A549 (cell line): Measurements from ENCODE around the gene GALNT15. TPM values are rescaled to one million over a fixed set of nuclear protein-coding genes. Genes with fewer than 3 reads are reported as not detected.

ENCODE experiments used
- ATAC-seq, 2 experiments: fragments of 200-7000 bp in 1 of 2; fragments of >200 bp in 1 of 2; cut with Nextera tagmentation in 1 of 2; cut with Tn5 transposase in 1 of 2; 3 replicates each; pipeline versions ENCODE4 v1.8.0 to v1.9.1; 2018 to 2020; ENCODE audit warnings: mild to moderate bottlenecking in 1 of 2, moderate library complexity in 1 of 2
- CTCF ChIA-PET: fragments of 300-600 bp; sonication (Branson Sonifier 250); formaldehyde crosslinking; extraction: SDS; loops from one replicate; lab custom pipeline; 2021; ENCODE audit warnings: antibody characterized with exemption, inconsistent platforms; lab: Yijun Ruan, JAX
- POLR2A ChIA-PET: fragments of 350-600 bp; formaldehyde crosslinking; extraction: SDS; loops from one replicate; lab custom pipeline; 2021; ENCODE audit warnings: antibody characterized with exemption, inconsistent platforms; lab: Yijun Ruan, JAX
- DNase-seq, 2 experiments: peaks; one replicate each; pipeline versions ENCODE4 v3.0.0 to v3.0.0-alpha.2; 2011 to 2016; ENCODE audit warnings: low read depth in 1 of 2, low spot score in 1 of 2
- FAIRE-seq: peaks from 2 replicates; lab custom pipeline; 2011; peaks lifted over from hg19 to GRCh38; lab: Jason Lieb, UNC
- H3K27ac ChIP-seq, 2 experiments: fragments of >200 bp; sonication (Bioruptor Twin); formaldehyde crosslinking; 3 replicates each; pipeline ENCODE4 v1.5.1; 2016 to 2017
- H3K4me1 ChIP-seq: fragments of >200 bp; sonication (Bioruptor Twin); formaldehyde crosslinking; 3 replicates; pipeline ENCODE4 v1.6.1; 2016
- H3K4me2 ChIP-seq: fragments of >200 bp; sonication (Bioruptor Twin); formaldehyde crosslinking; 3 replicates; pipeline ENCODE4 v1.6.1; 2016
- H3K4me3 ChIP-seq: fragments of >200 bp; sonication (Bioruptor Twin); formaldehyde crosslinking; 3 replicates; pipeline ENCODE4 v1.5.1; 2016
- H3K9me3 ChIP-seq: fragments of >200 bp; sonication (Bioruptor Twin); formaldehyde crosslinking; 3 replicates; pipeline ENCODE4 v1.6.1; 2016
- BHLHE40 ChIP-seq: IDR thresholded peaks from 2 replicates; pipeline ENCODE4 v1.6.1; 2012; ENCODE audit warnings: low read depth, low read length, inconsistent platforms
- CEBPB ChIP-seq, 2 experiments: fragments of >200 bp in 1 of 2; sonication (Bioruptor Twin) in 1 of 2; formaldehyde crosslinking in 1 of 2; IDR thresholded peaks; 2 replicates each; pipeline ENCODE4 v1.6.1; 2012 to 2016
- CHD2 ChIP-seq: fragments of 150-350 bp; IDR thresholded peaks from 2 replicates; pipeline ENCODE4 v1.6.1; 2014; ENCODE audit warnings: low read length; ENCODE audit not compliant: partially characterized antibody
- CHD4 ChIP-seq: fragments of 200-600 bp; sonication (generic); IDR thresholded peaks from 2 replicates; pipeline ENCODE4 v1.6.1; 2016; ENCODE audit warnings: antibody characterized with exemption, mild to moderate bottlenecking, borderline replicate concordance
- ESRRA ChIP-seq: fragments of 150-350 bp; IDR thresholded peaks from 2 replicates; pipeline ENCODE4 v1.6.1; 2014; ENCODE audit warnings: mild to moderate bottlenecking, low read length, borderline replicate concordance
- HOXB13 ChIP-seq: fragments of 250-450 bp; sonication (Bioruptor Pico); IDR thresholded peaks from 2 replicates; pipeline ENCODE4 v1.5.0; 2020; ENCODE audit warnings: low read depth, mild to moderate bottlenecking, moderate library complexity
- HOXB5 ChIP-seq: fragments of 250-450 bp; sonication (Bioruptor Pico); IDR thresholded peaks from 2 replicates; pipeline ENCODE4 v1.5.0; 2020; ENCODE audit warnings: mild to moderate bottlenecking, moderate library complexity
- KDM5A ChIP-seq: fragments of 200-600 bp; sonication (generic); IDR thresholded peaks from 2 replicates; pipeline ENCODE4 v1.6.1; 2016; ENCODE audit warnings: antibody characterized with exemption, mild to moderate bottlenecking
- MYC ChIP-seq: IDR thresholded peaks from 2 replicates; pipeline ENCODE4 v1.6.1; 2012; ENCODE audit warnings: mild to moderate bottlenecking, inconsistent platforms, low read length, improper control_type of control experiment, borderline replicate concordance
- NFE2L2 ChIP-seq: fragments of 150-350 bp; conservative IDR thresholded peaks from 2 replicates; pipeline ENCODE4 v1.6.1; 2014; ENCODE audit warnings: low read length
- NPAS2 ChIP-seq: fragments of 250-450 bp; sonication (Bioruptor Pico); IDR thresholded peaks from 2 replicates; pipeline ENCODE4 v1.8.0; 2022; ENCODE audit warnings: mild to moderate bottlenecking, moderate library complexity, borderline replicate concordance
- PHF8 ChIP-seq: fragments of 200-600 bp; sonication (generic); IDR thresholded peaks from 2 replicates; pipeline ENCODE4 v1.6.1; 2016; ENCODE audit warnings: low read depth, mild to moderate bottlenecking, antibody characterized with exemption, moderate library complexity, borderline replicate concordance
- POLR2AphosphoS2 ChIP-seq: conservative IDR thresholded peaks from 2 replicates; pipeline ENCODE4 v1.6.1; 2012; ENCODE audit warnings: low read length, improper control_type of control experiment, inconsistent platforms
- RCOR1 ChIP-seq: fragments of 150-350 bp; IDR thresholded peaks from 2 replicates; pipeline ENCODE4 v1.6.1; 2014; ENCODE audit warnings: antibody characterized with exemption, low read length, low read depth
- RFX5 ChIP-seq: fragments of 450-650 bp; IDR thresholded peaks from 2 replicates; pipeline ENCODE4 v1.7.1; 2014; ENCODE audit warnings: antibody characterized with exemption, mild to moderate bottlenecking, moderate library complexity
- RNF2 ChIP-seq: fragments of 200-600 bp; sonication (generic); IDR thresholded peaks from 2 replicates; pipeline ENCODE4 v1.6.1; 2016; ENCODE audit warnings: low read depth, mild to moderate bottlenecking, antibody characterized with exemption, moderate library complexity, borderline replicate concordance
- SREBF2 ChIP-seq: fragments of 450-650 bp; IDR thresholded peaks from 2 replicates; pipeline ENCODE4 v1.6.1; 2014; ENCODE audit warnings: mild to moderate bottlenecking, moderate library complexity
- TP53 ChIP-seq: fragments of 250-450 bp; sonication (Bioruptor Pico); IDR thresholded peaks from 2 replicates; pipeline ENCODE4 v1.5.0; 2021; ENCODE audit warnings: mild to moderate bottlenecking, moderate library complexity
- ZNF302 ChIP-seq: fragments of 250-450 bp; sonication (Bioruptor Pico); IDR thresholded peaks from 2 replicates; pipeline ENCODE4 v1.9.0; 2021; ENCODE audit warnings: inconsistent platforms, mild to moderate bottlenecking, moderate library complexity
- WGBS: methylation state at CpG from one replicate; pipeline ENCODE4 v1.1.6; 2017; ENCODE audit errors: missing lambda C conversion rate; 5-methylcytosine and 5-hydroxymethylcytosine counted together
- polyA plus RNA-seq, 4 experiments: library from polyadenylated mRNA; depleted of rRNA in 3 of 4; stranded (reverse); fragments of >200 nt; fragmentation: RNase III in 1 of 4; extraction: RNeasy Plus Mini Kit Qiagen cat#74134 plus additional on column Dnase treatment in 1 of 4; gene quantifications; 2 replicates in 3 of 4; 3 replicates in 1 of 4; pipeline ENCODE4 v1.2.3, GENCODE V29; 2011 to 2017
- TF ChIP-seq, protein P1 (sequence below): fragments of 150-350 bp; IDR thresholded peaks from 2 replicates; pipeline ENCODE4 v1.6.1; 2014; ENCODE audit warnings: low read depth, mild to moderate bottlenecking, low read length
- TF ChIP-seq, protein P2 (sequence below): fragments of 450-650 bp; IDR thresholded peaks from 2 replicates; pipeline ENCODE4 v1.6.1; 2014; ENCODE audit warnings: antibody characterized with exemption
- TF ChIP-seq, protein P3 (sequence below): fragments of 250-450 bp; sonication (Bioruptor Pico); IDR thresholded peaks from 2 replicates; pipeline ENCODE4 v1.5.0; 2021; ENCODE audit warnings: mild to moderate bottlenecking, moderate library complexity, borderline replicate concordance
- TF ChIP-seq, protein P4 (sequence below): IDR thresholded peaks from 2 replicates; pipeline ENCODE4 v1.6.1; 2012; ENCODE audit warnings: low read depth, borderline replicate concordance
- TF ChIP-seq, protein P5 (sequence below): fragments of >200 bp; sonication (Bioruptor Twin); formaldehyde crosslinking; IDR thresholded peaks from 3 replicates; pipeline ENCODE4 v1.5.1; 2016

Gene GALNT15
- polyA plus RNA-seq, 2 of the 4 experiments (the other 2 are of a cell fraction): 0.04 TPM; not detected in 1

DNA sequence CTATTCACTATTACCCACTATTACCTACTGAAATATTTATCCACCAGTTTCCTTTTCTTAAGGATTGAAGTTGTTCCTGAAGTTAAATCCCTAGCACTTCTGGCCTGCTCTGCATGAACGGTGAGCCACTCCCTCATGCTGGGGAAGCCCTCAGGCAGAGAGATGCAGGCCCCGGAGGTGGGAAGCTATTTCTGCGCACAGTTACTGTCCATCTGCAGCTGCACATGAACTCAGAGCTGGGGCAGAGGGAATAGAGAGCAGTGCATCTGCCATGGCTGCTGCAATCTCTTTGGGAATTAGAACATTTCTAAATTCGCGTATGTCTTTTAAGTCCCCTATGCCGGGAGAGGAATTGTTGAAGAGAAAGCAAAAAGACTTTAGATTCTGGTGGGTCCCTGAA is 6.3 kb upstream of the GALNT15 start:
- Histone ChIP-seq H3K4me2 (no peak overlapping the region), H3K9me3 (no peaks in the 10 kb centered on the region; the same call in 2 of the 3 replicates), H3K4me3 (no peak overlapping the region), H3K27ac (no peak overlapping the region), H3K4me1 (no peaks in the 10 kb centered on the region)
- 91% methylated on average over 6 of the region's 6 CpGs for WGBS
- DNase-seq: no peak
- FAIRE-seq: no peak
- TF ChIP-seq TP53 (CRISPR knock-in tag): no peak
- TF ChIP-seq RFX5: no peak
- TF ChIP-seq, protein P1, sequence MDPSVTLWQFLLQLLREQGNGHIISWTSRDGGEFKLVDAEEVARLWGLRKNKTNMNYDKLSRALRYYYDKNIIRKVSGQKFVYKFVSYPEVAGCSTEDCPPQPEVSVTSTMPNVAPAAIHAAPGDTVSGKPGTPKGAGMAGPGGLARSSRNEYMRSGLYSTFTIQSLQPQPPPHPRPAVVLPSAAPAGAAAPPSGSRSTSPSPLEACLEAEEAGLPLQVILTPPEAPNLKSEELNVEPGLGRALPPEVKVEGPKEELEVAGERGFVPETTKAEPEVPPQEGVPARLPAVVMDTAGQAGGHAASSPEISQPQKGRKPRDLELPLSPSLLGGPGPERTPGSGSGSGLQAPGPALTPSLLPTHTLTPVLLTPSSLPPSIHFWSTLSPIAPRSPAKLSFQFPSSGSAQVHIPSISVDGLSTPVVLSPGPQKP: no peak
- no peak for TF ChIP-seq RCOR1
- no peak for TF ChIP-seq HOXB13 (CRISPR knock-in tag)
- TF ChIP-seq, protein P2, sequence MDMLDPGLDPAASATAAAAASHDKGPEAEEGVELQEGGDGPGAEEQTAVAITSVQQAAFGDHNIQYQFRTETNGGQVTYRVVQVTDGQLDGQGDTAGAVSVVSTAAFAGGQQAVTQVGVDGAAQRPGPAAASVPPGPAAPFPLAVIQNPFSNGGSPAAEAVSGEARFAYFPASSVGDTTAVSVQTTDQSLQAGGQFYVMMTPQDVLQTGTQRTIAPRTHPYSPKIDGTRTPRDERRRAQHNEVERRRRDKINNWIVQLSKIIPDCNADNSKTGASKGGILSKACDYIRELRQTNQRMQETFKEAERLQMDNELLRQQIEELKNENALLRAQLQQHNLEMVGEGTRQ: no peak
- TF ChIP-seq MYC: no peak
- TF ChIP-seq POLR2AphosphoS2: no peak
- no peak for TF ChIP-seq SREBF2
- TF ChIP-seq HOXB5 (CRISPR knock-in tag): no peak
- no peak for TF ChIP-seq CHD4
- no peak for TF ChIP-seq NPAS2 (CRISPR knock-in tag)
- TF ChIP-seq CEBPB (IDR thresholded peaks at IDR 0.05): no peak
- no peak for ATAC-seq
- ChIA-PET POLR2A (no interaction called here), CTCF (interaction anchor here (1.4 to 19.6 kb wide), 2 partner anchors 10 to 121 kb away, joined by 9 to 373 read pairs; no protein-coding TSS in a partner anchor)

DNA sequence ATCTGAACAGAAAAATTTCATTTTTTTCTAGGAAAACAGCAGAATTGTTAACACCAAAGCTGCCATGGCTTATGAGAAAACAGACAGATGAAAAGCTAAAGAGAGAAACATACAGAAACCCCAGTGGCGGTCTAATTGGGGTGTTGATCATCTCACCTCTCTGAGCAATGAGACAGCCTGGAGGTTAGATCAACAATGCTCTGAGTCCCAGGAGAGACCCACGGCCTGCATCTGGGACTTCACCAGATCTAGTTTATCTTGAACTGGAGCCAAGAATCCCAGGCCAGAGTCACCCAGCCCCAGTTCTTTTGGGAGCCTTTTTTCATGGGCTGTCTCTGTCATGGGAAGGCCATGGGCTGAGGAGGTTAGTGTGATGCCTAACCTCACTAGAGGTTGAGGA is 3.5 kb upstream of the GALNT15 start:
- ATAC-seq (no peak), DNase-seq (no peak), FAIRE-seq (no peak)
- CTCF ChIA-PET: interaction anchor here (19.6 kb wide), 1 partner anchor 124 kb away, joined by 373 read pairs; no protein-coding TSS in a partner anchor
- WGBS: 56% methylated on average over 2 of the region's 2 CpGs
- Histone ChIP-seq H3K9me3 (no peaks in the 10 kb centered on the region), H3K4me1 (no peaks in the 10 kb centered on the region), H3K27ac (no peak overlapping the region; a peak in 1 of 6 replicates), H3K4me2 (no peak overlapping the region)
- POLR2A ChIA-PET: no interaction called here
- TF ChIP-seq, protein P3, sequence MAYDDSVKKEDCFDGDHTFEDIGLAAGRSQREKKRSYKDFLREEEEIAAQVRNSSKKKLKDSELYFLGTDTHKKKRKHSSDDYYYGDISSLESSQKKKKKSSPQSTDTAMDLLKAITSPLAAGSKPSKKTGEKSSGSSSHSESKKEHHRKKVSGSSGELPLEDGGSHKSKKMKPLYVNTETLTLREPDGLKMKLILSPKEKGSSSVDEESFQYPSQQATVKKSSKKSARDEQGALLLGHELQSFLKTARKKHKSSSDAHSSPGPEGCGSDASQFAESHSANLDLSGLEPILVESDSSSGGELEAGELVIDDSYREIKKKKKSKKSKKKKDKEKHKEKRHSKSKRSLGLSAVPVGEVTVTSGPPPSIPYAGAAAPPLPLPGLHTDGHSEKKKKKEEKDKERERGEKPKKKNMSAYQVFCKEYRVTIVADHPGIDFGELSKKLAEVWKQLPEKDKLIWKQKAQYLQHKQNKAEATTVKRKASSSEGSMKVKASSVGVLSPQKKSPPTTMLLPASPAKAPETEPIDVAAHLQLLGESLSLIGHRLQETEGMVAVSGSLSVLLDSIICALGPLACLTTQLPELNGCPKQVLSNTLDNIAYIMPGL (CRISPR knock-in tag): no peak
- no peak for TF ChIP-seq NFE2L2
- TF ChIP-seq PHF8: no peak
- TF ChIP-seq, protein P4, sequence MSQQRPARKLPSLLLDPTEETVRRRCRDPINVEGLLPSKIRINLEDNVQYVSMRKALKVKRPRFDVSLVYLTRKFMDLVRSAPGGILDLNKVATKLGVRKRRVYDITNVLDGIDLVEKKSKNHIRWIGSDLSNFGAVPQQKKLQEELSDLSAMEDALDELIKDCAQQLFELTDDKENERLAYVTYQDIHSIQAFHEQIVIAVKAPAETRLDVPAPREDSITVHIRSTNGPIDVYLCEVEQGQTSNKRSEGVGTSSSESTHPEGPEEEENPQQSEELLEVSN: no peak
- no peak for TF ChIP-seq BHLHE40
- TF ChIP-seq CHD2: no peak
- TF ChIP-seq RNF2: no peak
- TF ChIP-seq KDM5A: no peak
- TF ChIP-seq ESRRA: no peak
- TF ChIP-seq, protein P1: no peak
- TF ChIP-seq MYC: no peak
- TF ChIP-seq RFX5: no peak
- TF ChIP-seq, protein P5, sequence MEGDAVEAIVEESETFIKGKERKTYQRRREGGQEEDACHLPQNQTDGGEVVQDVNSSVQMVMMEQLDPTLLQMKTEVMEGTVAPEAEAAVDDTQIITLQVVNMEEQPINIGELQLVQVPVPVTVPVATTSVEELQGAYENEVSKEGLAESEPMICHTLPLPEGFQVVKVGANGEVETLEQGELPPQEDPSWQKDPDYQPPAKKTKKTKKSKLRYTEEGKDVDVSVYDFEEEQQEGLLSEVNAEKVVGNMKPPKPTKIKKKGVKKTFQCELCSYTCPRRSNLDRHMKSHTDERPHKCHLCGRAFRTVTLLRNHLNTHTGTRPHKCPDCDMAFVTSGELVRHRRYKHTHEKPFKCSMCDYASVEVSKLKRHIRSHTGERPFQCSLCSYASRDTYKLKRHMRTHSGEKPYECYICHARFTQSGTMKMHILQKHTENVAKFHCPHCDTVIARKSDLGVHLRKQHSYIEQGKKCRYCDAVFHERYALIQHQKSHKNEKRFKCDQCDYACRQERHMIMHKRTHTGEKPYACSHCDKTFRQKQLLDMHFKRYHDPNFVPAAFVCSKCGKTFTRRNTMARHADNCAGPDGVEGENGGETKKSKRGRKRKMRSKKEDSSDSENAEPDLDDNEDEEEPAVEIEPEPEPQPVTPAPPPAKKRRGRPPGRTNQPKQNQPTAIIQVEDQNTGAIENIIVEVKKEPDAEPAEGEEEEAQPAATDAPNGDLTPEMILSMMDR: no peak
- no peak for TF ChIP-seq ZNF302 (CRISPR knock-in tag)
- TF ChIP-seq, all 56 proteins: peak for 0
- H3K4me3 ChIP-seq: no peak overlapping the region
